ENCODE measurements around the gene KIFAP3. TPM values are rescaled to one million over a fixed set of nuclear protein-coding genes. Genes with fewer than 3 reads are reported as not detected.
"Not testable (repeated sequence)": the region's sequence is repeated elsewhere in the genome, so short reads cannot be mapped to it uniquely, and the experiment has no call there.

Gene KIFAP3

GRCh38 chr1:169872906-169873305 is 201.6 kb downstream of the KIFAP3 start:
- Histone ChIP-seq H2BK120ac (ENCODE audit: low read depth, low read length) (no peak overlapping the region), H2AFZ (ENCODE audit: low read depth, low read length) (no peak overlapping the region), H3K23ac (ENCODE audit: low read length in 2 of 2) (no peak overlapping the region), H4K91ac (ENCODE audit: low read length) (no peak overlapping the region), H3K79me1 (replicated peaks; ENCODE audit: low read length, poor library complexity, severe bottlenecking) (peaks cover 18% of the 10 kb centered on the region), H2BK12ac (ENCODE audit: low read length in 2 of 2) (no peak overlapping the region), H2BK5ac (ENCODE audit: low read depth, low read length, poor library complexity, severe bottlenecking) (no peak overlapping the region), H3K4ac (ENCODE audit: low read depth in 1 of 2, low read length in 2 of 2) (no peak overlapping the region), H3K4me2 (ENCODE audit: low read length, poor library complexity, severe bottlenecking) (no peak overlapping the region), H3K4me1 (ENCODE audit: control insufficient read depth, insufficient read depth, low read depth, low read length) (no peaks in the 10 kb centered on the region), H2AK5ac (ENCODE audit: low read length, severe bottlenecking) (peak overlapping the region; percentile 33), H3K27ac (ENCODE audit: low read length, poor library complexity, severe bottlenecking) (no peak overlapping the region), H3K9me3 (ENCODE audit: control insufficient read depth, low read length) (peaks cover 7% of the 10 kb centered on the region), H3K4me3 (ENCODE audit: insufficient read depth in 1 of 2, low read depth in 1 of 2, low read length in 2 of 2) (no peak overlapping the region), H3K14ac (ENCODE audit: low read length in 2 of 2) (no peak overlapping the region), H3K27me3 (ENCODE audit: control insufficient read depth in 1 of 2, insufficient read depth in 1 of 2, low read length in 2 of 2) (no peaks in the 10 kb centered on the region), H2BK15ac (ENCODE audit: low read depth, poor library complexity, severe bottlenecking) (no peak overlapping the region), H3K9ac (ENCODE audit: low read length) (no peak overlapping the region), H4K8ac (ENCODE audit: low read length) (no peak overlapping the region), H3K36me3 (ENCODE audit: control insufficient read depth in 1 of 2, insufficient read depth in 2 of 2, low read depth in 1 of 2, low read length in 2 of 2) (peaks cover 27 to 90% of the 10 kb centered on the region in 2 experiments), H3K18ac (ENCODE audit: low read depth in 1 of 2, low read length in 2 of 2) (no peak overlapping the region)
- no peak for DNase-seq

- not testable (repeated sequence) for H2AK5ac ChIP-seq (ENCODE audit: low read length, severe bottlenecking); H2BK12ac ChIP-seq (ENCODE audit: low read length in 2 of 2); H2BK120ac ChIP-seq (ENCODE audit: low read depth, low read length); H3K9ac ChIP-seq (ENCODE audit: low read length); DNase-seq; H3K4me2 ChIP-seq (ENCODE audit: low read length, poor library complexity, severe bottlenecking); H3K4me1 ChIP-seq (ENCODE audit: control insufficient read depth, insufficient read depth, low read depth, low read length); H3K9me3 ChIP-seq (ENCODE audit: control insufficient read depth, low read length); H2AFZ ChIP-seq (ENCODE audit: low read depth, low read length); H4K91ac ChIP-seq (ENCODE audit: low read length); H3K4me3 ChIP-seq (ENCODE audit: insufficient read depth in 1 of 2, low read depth in 1 of 2, low read length in 2 of 2); H3K27me3 ChIP-seq (ENCODE audit: control insufficient read depth in 1 of 2, insufficient read depth in 1 of 2, low read length in 2 of 2); H4K8ac ChIP-seq (ENCODE audit: low read length); H2BK5ac ChIP-seq (ENCODE audit: low read depth, low read length, poor library complexity, severe bottlenecking); H3K27ac ChIP-seq (ENCODE audit: low read length, poor library complexity, severe bottlenecking); H2BK15ac ChIP-seq (ENCODE audit: low read depth, poor library complexity, severe bottlenecking); H3K18ac ChIP-seq (ENCODE audit: low read depth in 1 of 2, low read length in 2 of 2); H3K4ac ChIP-seq (ENCODE audit: low read depth in 1 of 2, low read length in 2 of 2); H3K14ac ChIP-seq (ENCODE audit: low read length in 2 of 2); H3K23ac ChIP-seq (ENCODE audit: low read length in 2 of 2)
- peaks cover 27 to 90% of the 10 kb centered on the region in 2 experiments for H3K36me3 ChIP-seq (ENCODE audit: control insufficient read depth in 1 of 2, insufficient read depth in 2 of 2, low read depth in 1 of 2, low read length in 2 of 2)
- peaks cover 21% of the 10 kb centered on the region for H3K79me1 ChIP-seq (replicated peaks; ENCODE audit: low read length, poor library complexity, severe bottlenecking)
- 99% methylated on average over 3 of the region's 3 CpGs for WGBS
Observed at GRCh38 chr1:169871988-169872387, 202.5 kb downstream of the KIFAP3 start.

Small RNA genes lying within 50 kb of the gene (small RNA-seq; reads per million reads assigned to genes)
- not detected for gene MRPS10P1 (ENCODE audit: low read depth)

All from mesenchymal stem cell (in vitro differentiated cells and primary cell).